Heart left ventricle (tissue), 16 donors: Measurements from ENCODE around the gene MBLAC2. TPM values are rescaled to one million over a fixed set of nuclear protein-coding genes. Genes with fewer than 3 reads are reported as not detected.

Experiments used
- ATAC-seq, 4 donors: fragments of 200-7000 bp; cut with Tn5 transposase; one replicate each; pipeline ENCODE4 v1.9.1; 2020 to 2022; ENCODE audit warnings: moderate library complexity in 4 of 4, mild to moderate bottlenecking in 3 of 4, moderate number of reproducible peaks in 1 of 4
- DNase-seq, 5 donors: peaks; one replicate each; pipeline ENCODE4 v3.0.0-alpha.2; 2020
- H3K27ac ChIP-seq, 12 donors: fragments of 200-600 bp; sonication (generic) in 4 of 12; one replicate each; pipeline versions ENCODE4 v1.5.0 to v1.8.0; 2016 to 2022; ENCODE audit warnings: mild to moderate bottlenecking in 2 of 12
- H3K27me3 ChIP-seq, 9 donors: fragments of 200-600 bp; sonication (generic) in 2 of 9; one replicate each; pipeline versions ENCODE4 v1.5.1 to v1.8.0; 2016 to 2022; ENCODE audit warnings: mild to moderate bottlenecking in 3 of 9
- H3K36me3 ChIP-seq, 9 donors: fragments of 200-600 bp; sonication (generic) in 2 of 9; one replicate each; pipeline versions ENCODE4 v1.5.0 to v1.8.0; 2018 to 2022; ENCODE audit warnings: mild to moderate bottlenecking in 2 of 9
- H3K4me1 ChIP-seq, 12 donors: fragments of 200-600 bp; sonication (generic) in 4 of 12; one replicate each; pipeline versions ENCODE4 v1.5.0 to v1.8.0; 2016 to 2022; ENCODE audit warnings: mild to moderate bottlenecking in 3 of 12
- H3K4me3 ChIP-seq, 12 donors: fragments of 200-600 bp; sonication (generic) in 4 of 12; one replicate each; pipeline versions ENCODE4 v1.5.0 to v1.8.0; 2017 to 2022; ENCODE audit warnings: mild to moderate bottlenecking in 9 of 12, moderate library complexity in 4 of 12
- H3K9me3 ChIP-seq, 12 donors: fragments of 200-600 bp; sonication (generic) in 4 of 12; one replicate each; pipeline versions ENCODE4 v1.5.0 to v1.8.0; 2016 to 2022; ENCODE audit warnings: mild to moderate bottlenecking in 1 of 12
- POLR2A ChIP-seq, 2 donors: fragments of 450-650 bp; IDR thresholded peaks; one replicate each; pipeline ENCODE4 v1.6.1; 2017; ENCODE audit warnings: antibody characterized with exemption in 2 of 2, mild to moderate bottlenecking in 2 of 2, moderate library complexity in 2 of 2
- WGBS, 4 donors: extraction: QIAGEN DNeasy Blood & Tissue Kit in 2 of 4; methylation state at CpG; one replicate each; pipeline versions ENCODE4 v1.1.5 to v1.1.7; 2013 to 2018; 5-methylcytosine and 5-hydroxymethylcytosine counted together
- intact Hi-C, 10 donors: fragments of 100-400 bp; cut with DNase I; formaldehyde crosslinking; loops; one replicate each; pipeline versions ENCODE4 v1.11.1 to v1.14.2; 2022
- polyA plus RNA-seq, 2 donors: library from polyadenylated mRNA; stranded (reverse); fragments of 200-250 nt; gene quantifications; one replicate each; pipeline ENCODE4 v1.2.3, GENCODE V29; 2013
- total RNA-seq, 9 donors: library from RNA; depleted of rRNA in 2 of 9; stranded (reverse); fragments of >200 nt in 2 of 9; fragmentation: NEBNext Ultra II Directional in 3 of 9; extraction: Animal tissue kit (Norgen Biotek cat#: 25700) in 3 of 9; gene quantifications; one replicate each; pipeline versions ENCODE4 v1.1.0 to v1.2.4, GENCODE V29; 2016 to 2023
- TF ChIP-seq, protein P1 (sequence below), 12 donors: fragments of 200-600 bp; sonication (generic) in 4 of 12; IDR thresholded peaks; one replicate each; pipeline versions ENCODE4 v1.5.0 to v1.8.0; 2018 to 2022; ENCODE audit warnings: antibody characterized with exemption in 12 of 12, mild to moderate bottlenecking in 5 of 12
- donor health status: ischemic (EF 13 %, LVEDD 7.1; RV severe dilation, severe dysfunction).
- donor health status: healthy with polysubstance abuse.
- donor health status: DM: no; HTN: yes; CAD: no.
- donor health status: DM: no; HTN: no; CAD: no.
- donor health status: ischemic (EF 25% LVEDD 6.9; RV normal size, moderate dysfunction).
- donor health status: ischemic (EF 25% LVEDD 5.7; RV mildly dilated, moderate dysfunction).
- donor health status: healthy.
- donor health status: DM: yes; HTN: yes; CAD: no.
- donor health status: ischemic (EF 35%, LVEDD 5.7; RV mildly dilated, moderate dysfunction).
- donor health status: nonischemic (EF 11% LVEDD 7.7; RV severe dilation, severe dysfunction).
- donor health status: DM: yes; HTN: yes; CAD: no.
- donor health status: PGD.
- donor health status: ischemic (EF 29% LVEDD 5.4; RV normal size, mild dysfunction).
- donor health status: nonischemic (EF 23%, LVEDD 6.1; RV moderate dilation, normal function).

The MBLAC2 gene
- total and polyA plus RNA-seq, 11 donors: 1.3 to 5.3 (median 3.3) TPM

DNA sequence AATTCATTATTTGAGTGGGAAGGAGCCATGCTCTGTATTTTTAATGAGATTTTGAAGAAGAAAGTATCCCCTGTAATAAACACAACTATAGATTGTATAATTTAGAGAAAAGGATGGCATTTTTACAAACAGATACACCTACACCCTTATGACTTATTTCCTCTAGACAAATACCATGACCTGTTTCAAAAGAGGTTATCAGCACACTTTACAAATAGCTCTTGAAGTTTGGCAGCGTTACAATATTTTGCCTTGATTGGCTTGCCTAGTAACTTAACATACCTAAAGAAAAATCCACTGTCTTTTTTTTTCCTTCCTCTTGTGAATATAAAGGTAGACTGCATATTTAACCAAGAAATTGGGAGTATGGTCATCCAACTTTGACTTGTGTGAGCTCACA is 36.5 kb downstream of the MBLAC2 start:
- intact Hi-C loops: loop anchor here in 8 of 10 donors (2.0 to 10.0 kb wide), 9 partner anchors 91 to 347 kb away; partner anchors contain the start of gene LYSMD3 (in 1 of the 8)
- DNase-seq: no peak
- H3K27ac ChIP-seq: no peak overlapping the region
- WGBS, 4 donors: 7 to 22% (median 13%) methylated on average over 1 of the region's 1 CpG
- H3K4me3 ChIP-seq: no peak overlapping the region
- H3K27me3 ChIP-seq: no peaks in the 10 kb centered on the region
- no peak for TF ChIP-seq POLR2A (IDR thresholded peaks at IDR 0.05)
- H3K36me3 ChIP-seq: no peaks in the 10 kb centered on the region
- no peaks in the 10 kb centered on the region for H3K9me3 ChIP-seq
- ATAC-seq: no peak
- H3K4me1 ChIP-seq: peaks cover 0 to 6% (median 0%) of the 10 kb centered on the region in 12 donors

DNA sequence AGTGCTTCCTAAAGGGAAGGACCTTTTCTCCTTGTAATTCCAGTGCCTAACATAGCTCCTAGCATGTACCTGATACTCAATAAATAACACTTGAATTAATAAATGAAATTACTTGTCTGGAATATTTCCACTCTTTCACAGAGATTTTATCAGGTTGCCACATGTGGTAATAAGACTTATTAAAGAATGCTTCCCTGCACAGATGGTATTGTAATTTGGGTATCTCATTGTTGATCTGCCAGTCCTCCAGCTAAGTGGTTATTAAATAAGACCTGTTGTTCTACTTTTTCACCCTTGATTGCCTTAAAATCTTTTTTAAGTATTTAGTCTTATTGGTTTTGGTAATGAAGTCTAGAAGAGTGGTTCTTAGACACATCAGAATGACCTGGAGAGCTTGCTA is 36.9 kb downstream of the MBLAC2 start:
- H3K27me3 ChIP-seq: no peaks in the 10 kb centered on the region
- DNase-seq: no peak
- ATAC-seq: no peak
- no peak overlapping the region for H3K4me3 ChIP-seq
- H3K27ac ChIP-seq: no peak overlapping the region
- peaks cover 0 to 6% (median 0%) of the 10 kb centered on the region in 12 donors for H3K4me1 ChIP-seq
- TF ChIP-seq, protein P1, sequence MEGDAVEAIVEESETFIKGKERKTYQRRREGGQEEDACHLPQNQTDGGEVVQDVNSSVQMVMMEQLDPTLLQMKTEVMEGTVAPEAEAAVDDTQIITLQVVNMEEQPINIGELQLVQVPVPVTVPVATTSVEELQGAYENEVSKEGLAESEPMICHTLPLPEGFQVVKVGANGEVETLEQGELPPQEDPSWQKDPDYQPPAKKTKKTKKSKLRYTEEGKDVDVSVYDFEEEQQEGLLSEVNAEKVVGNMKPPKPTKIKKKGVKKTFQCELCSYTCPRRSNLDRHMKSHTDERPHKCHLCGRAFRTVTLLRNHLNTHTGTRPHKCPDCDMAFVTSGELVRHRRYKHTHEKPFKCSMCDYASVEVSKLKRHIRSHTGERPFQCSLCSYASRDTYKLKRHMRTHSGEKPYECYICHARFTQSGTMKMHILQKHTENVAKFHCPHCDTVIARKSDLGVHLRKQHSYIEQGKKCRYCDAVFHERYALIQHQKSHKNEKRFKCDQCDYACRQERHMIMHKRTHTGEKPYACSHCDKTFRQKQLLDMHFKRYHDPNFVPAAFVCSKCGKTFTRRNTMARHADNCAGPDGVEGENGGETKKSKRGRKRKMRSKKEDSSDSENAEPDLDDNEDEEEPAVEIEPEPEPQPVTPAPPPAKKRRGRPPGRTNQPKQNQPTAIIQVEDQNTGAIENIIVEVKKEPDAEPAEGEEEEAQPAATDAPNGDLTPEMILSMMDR (IDR thresholded peaks at IDR 0.05): no peak
- TF ChIP-seq POLR2A (IDR thresholded peaks at IDR 0.05): no peak
- no peaks in the 10 kb centered on the region for H3K36me3 ChIP-seq
- no peaks in the 10 kb centered on the region for H3K9me3 ChIP-seq
- intact Hi-C loops: loop anchor here in 8 of 10 donors (2.0 to 10.0 kb wide), 9 partner anchors 91 to 347 kb away; partner anchors contain the start of gene LYSMD3 (in 1 of the 8)

DNA sequence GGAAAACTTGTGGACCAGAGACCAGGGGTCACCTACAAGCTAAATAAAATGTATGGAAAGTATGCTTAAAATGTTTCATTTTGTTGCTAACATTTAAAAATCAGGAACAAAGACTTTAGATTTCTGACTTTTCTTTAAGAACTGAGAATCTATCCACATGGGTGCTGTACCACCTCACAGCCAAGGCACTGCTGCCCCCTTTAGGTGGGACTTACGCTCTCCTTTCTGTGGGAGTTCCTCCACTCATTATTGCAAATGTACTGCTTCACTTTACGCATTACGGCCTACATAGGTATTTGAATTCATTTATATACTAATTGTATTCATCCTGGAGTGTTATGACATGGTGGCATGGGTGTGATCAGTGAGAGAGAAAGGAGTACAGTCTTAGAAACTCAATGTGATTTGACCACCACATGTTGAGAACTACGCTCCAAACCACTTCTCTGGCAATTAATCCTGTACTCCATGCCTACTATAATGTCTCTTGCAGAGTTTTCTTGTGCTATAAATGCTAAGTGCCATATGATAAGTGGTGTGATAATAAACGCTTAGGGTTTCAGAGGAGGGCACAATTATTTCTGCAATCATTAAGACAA is 40.4 kb downstream of the MBLAC2 start:
- intact Hi-C loops: loop anchor here in 5 of 10 donors (10.0 kb wide), 3 partner anchors 101 to 351 kb away; no protein-coding TSS in a partner anchor

DNA sequence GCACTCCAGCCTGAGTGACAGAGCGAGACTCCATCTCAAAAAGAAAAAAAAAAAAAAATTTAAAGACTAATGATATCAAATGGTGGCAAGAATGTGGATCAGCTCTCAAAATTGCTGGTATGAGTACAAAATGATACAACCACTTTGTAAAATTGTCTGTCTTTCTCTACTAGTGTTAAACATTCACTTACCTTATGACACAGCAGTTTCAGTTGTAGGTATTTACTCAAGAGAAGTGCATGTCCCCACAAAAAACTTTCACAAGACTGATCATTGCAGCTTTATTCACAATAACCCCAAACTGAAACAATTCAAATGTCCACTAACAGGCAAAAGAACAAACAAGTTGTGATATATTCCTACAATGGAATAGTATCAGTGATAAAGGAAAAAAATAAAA is 50.3 kb downstream of the MBLAC2 start:
- 91 to 100% (median 96%) methylated on average over 1 of the region's 1 CpG for WGBS, 4 donors
- intact Hi-C loops: no loop called here
- Histone ChIP-seq H3K27me3 (no peaks in the 10 kb centered on the region), H3K36me3 (no peaks in the 10 kb centered on the region), H3K4me3 (no peak overlapping the region), H3K9me3 (no peaks in the 10 kb centered on the region), H3K27ac (no peak overlapping the region), H3K4me1 (no peaks in the 10 kb centered on the region)
- no peak for TF ChIP-seq POLR2A (IDR thresholded peaks at IDR 0.05)
- TF ChIP-seq, protein P1 (IDR thresholded peaks at IDR 0.05): no peak
- DNase-seq (no peak), ATAC-seq (no peak)

More for the DNA sequence above, 40.4 kb downstream of the MBLAC2 start:
- Histone ChIP-seq H3K4me3 (no peak overlapping the region), H3K9me3 (no peaks in the 10 kb centered on the region), H3K4me1 (peaks cover 0 to 4% (median 0%) of the 10 kb centered on the region in 12 donors), H3K27me3 (no peaks in the 10 kb centered on the region), H3K36me3 (no peaks in the 10 kb centered on the region), H3K27ac (no peak overlapping the region)
- no peak for TF ChIP-seq POLR2A (IDR thresholded peaks at IDR 0.05)
- TF ChIP-seq, protein P1 (IDR thresholded peaks at IDR 0.05): peak; percentile 34 to 65 (median 52)
- DNase-seq: peak in 2 of 5 donors; percentile 22 to 31
- 56 to 69% (median 67%) methylated on average over 5 of the region's 5 CpGs for WGBS, 4 donors
- peak in 1 of 4 donors; percentile 59 for ATAC-seq
